Measurements from ENCODE around the gene ASMT.

ASMT gene

GRCh38 chrX:1595711-1596060 is 19.2 kb upstream of the ASMT start:
- Histone ChIP-seq H3K27me3 (ENCODE audit: insufficient read depth, poor library complexity, severe bottlenecking) (no peaks in the 10 kb centered on the region), H3K27ac (replicated peaks) (no peak overlapping the region), H3K4me3 (replicated peaks; ENCODE audit: insufficient read depth, low read length) (no peak overlapping the region)
- DNase-seq (ENCODE audit: low read depth in 1 of 2, low spot score in 1 of 2), result no peak
- TF ChIP-seq POLR2AphosphoS5 (IDR thresholded peaks at IDR 0.05; ENCODE audit: low read depth) (no peak), REST (IDR thresholded peaks at IDR 0.05; ENCODE audit: insufficient replicate concordance, low read depth) (no peak), SPI1 (IDR thresholded peaks at IDR 0.05; ENCODE audit: borderline replicate concordance, low read depth) (no peak), GABPA (IDR thresholded peaks at IDR 0.05; ENCODE audit: low read depth) (no peak), CTCF (IDR thresholded peaks at IDR 0.05; ENCODE audit: insufficient read depth, low read length) (no peak)

DNA sequence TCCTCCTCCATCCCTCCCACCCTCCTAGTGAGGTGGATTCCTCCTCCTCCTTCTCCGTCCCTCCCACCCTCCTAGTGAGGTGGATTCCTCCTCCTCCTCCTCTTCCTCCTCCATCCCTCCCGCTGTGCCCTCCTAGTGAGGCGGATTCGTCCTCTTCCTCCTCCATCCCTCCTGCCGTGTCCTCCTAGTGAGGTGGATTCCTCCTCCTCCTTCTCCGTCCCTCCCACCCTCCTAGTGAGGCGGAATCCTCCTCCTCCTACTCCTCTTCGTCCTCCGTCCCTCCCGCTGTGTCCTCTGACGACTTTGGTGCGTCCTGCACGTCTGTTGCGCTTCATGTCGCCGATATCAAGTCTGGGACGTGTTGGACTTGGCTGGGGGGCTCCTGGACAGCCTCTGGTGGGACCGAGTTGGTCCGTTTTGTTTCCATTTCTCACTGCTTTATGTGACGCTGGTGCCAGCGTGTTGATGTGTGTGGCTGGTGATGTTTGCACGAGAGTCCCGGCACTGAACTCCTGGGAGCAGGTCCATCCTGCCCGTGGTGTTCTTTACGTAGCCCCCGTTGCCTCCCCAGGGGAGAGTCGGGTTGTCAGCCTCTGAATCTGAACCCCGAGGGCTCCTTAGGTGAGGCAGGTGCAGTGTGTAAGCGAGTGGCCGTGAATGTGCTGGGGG is 18.0 kb upstream of the ASMT start:
- TF ChIP-seq POLR2AphosphoS5 (IDR thresholded peaks at IDR 0.05; ENCODE audit: low read depth) (no peak), CTCF (IDR thresholded peaks at IDR 0.05; ENCODE audit: insufficient read depth, low read length) (no peak), SPI1 (IDR thresholded peaks at IDR 0.05; ENCODE audit: borderline replicate concordance, low read depth) (no peak), REST (IDR thresholded peaks at IDR 0.05; ENCODE audit: insufficient replicate concordance, low read depth) (no peak), GABPA (IDR thresholded peaks at IDR 0.05; ENCODE audit: low read depth) (no peak)
- no peak overlapping the region for H3K27ac ChIP-seq (replicated peaks)
- no peaks in the 10 kb centered on the region for H3K27me3 ChIP-seq (ENCODE audit: insufficient read depth, poor library complexity, severe bottlenecking)
- H3K4me3 ChIP-seq (replicated peaks; ENCODE audit: insufficient read depth, low read length), result no peak overlapping the region
- DNase-seq (ENCODE audit: low read depth in 1 of 2, low spot score in 1 of 2), result no peak

DNA sequence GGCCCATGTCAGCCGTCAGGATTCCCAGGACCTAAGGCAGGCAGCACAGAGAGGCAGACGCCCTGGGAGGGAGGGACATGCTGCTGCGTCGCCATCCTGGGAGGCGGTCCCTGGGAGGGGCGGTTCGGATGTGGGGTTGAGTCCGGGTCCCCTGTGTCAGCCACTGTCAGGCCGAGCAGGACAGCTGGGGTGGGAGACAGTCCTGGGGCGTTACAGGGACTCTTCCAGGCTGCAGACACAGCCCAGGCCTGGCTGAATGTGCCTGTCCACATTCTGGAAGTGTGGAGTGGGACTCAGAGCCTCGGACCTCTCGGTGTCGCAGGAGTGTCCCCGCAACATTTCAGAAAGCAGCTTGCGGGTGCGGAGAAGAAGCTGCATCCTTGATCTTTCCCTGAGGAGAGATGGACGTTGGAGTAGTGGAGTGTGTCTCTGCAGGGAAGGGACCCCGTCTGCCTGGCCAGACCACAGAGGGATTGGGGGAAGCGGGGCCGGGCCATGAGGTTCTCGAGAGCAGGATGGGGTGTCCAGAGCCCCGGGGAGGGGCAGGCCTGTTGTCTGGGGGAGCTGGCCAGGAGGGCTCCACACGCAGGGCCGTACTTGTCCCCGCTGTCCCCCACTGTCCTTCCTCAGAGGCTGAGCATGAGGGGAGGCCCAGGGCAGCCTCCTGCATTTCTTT is 17.4 kb upstream of the ASMT start:
- Histone ChIP-seq H3K27me3 (ENCODE audit: insufficient read depth, poor library complexity, severe bottlenecking) (no peaks in the 10 kb centered on the region), H3K27ac (replicated peaks) (no peak overlapping the region), H3K4me3 (replicated peaks; ENCODE audit: insufficient read depth, low read length) (no peak overlapping the region)
- TF ChIP-seq SPI1 (IDR thresholded peaks at IDR 0.05; ENCODE audit: borderline replicate concordance, low read depth) (no peak), CTCF (IDR thresholded peaks at IDR 0.05; ENCODE audit: insufficient read depth, low read length) (no peak), GABPA (IDR thresholded peaks at IDR 0.05; ENCODE audit: low read depth) (no peak), POLR2AphosphoS5 (IDR thresholded peaks at IDR 0.05; ENCODE audit: low read depth) (no peak), REST (IDR thresholded peaks at IDR 0.05; ENCODE audit: insufficient replicate concordance, low read depth) (no peak)
- DNase-seq (ENCODE audit: low read depth in 1 of 2, low spot score in 1 of 2), result no peak

Measured in HL-60 (cell line).